ENCODE data around the gene FOXJ3. TPM values are rescaled to one million over a fixed set of nuclear protein-coding genes. Genes with fewer than 3 reads are reported as not detected.

Gene FOXJ3
- total and polyA plus RNA-seq, 2 donors from 2014 or later, result 11.8 to 45.5 TPM

DNA sequence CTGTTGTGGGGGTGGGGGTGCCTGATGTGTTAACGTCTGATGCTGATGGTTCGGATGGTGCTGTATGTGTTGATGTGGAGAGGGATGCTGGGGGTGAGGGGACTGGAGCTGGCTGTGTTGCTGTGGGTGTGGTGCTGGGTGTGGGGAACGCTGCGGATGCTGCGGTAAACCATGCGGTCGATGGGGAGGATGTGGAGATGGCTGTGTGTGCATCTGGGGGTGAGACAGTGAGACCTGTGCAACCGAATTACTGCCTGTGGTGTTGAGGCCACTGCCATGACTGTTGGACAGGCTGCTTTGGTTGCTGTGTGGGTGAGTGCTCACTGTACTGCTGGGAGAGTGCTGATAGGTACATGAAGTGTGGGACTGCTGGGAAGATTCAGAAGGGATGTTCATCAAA lies 143.7 kb downstream of the FOXJ3 start:
- peaks cover 0 to 2% (median 0%) of the 10 kb centered on the region in 3 donors for H3K4me1 ChIP-seq (ENCODE audit: control insufficient read depth in 2 of 3, insufficient read depth in 2 of 3, low read depth in 1 of 3, low read length in 3 of 3)
- no peaks in the 10 kb centered on the region for H3K9me3 ChIP-seq (ENCODE audit: control insufficient read depth in 2 of 3, insufficient read depth in 1 of 3, low read length in 3 of 3)
- peaks cover 6 to 22% (median 9%) of the 10 kb centered on the region in 3 donors for H3K36me3 ChIP-seq (ENCODE audit: control insufficient read depth in 2 of 3, insufficient read depth in 3 of 3, low read length in 3 of 3)
- intact Hi-C loops (cut with DNase I), result no loop called here
- no peaks in the 10 kb centered on the region for H3K27me3 ChIP-seq (ENCODE audit: control insufficient read depth, insufficient read depth, low read length)
- FAIRE-seq (no peak), DNase-seq (no peak)
- TF ChIP-seq, protein P1, sequence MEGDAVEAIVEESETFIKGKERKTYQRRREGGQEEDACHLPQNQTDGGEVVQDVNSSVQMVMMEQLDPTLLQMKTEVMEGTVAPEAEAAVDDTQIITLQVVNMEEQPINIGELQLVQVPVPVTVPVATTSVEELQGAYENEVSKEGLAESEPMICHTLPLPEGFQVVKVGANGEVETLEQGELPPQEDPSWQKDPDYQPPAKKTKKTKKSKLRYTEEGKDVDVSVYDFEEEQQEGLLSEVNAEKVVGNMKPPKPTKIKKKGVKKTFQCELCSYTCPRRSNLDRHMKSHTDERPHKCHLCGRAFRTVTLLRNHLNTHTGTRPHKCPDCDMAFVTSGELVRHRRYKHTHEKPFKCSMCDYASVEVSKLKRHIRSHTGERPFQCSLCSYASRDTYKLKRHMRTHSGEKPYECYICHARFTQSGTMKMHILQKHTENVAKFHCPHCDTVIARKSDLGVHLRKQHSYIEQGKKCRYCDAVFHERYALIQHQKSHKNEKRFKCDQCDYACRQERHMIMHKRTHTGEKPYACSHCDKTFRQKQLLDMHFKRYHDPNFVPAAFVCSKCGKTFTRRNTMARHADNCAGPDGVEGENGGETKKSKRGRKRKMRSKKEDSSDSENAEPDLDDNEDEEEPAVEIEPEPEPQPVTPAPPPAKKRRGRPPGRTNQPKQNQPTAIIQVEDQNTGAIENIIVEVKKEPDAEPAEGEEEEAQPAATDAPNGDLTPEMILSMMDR (IDR thresholded peaks at IDR 0.05; ENCODE audit: borderline replicate concordance, extremely low read depth, insufficient read depth), result no peak
- H3K27ac ChIP-seq (ENCODE audit: low read depth in 2 of 2, low read length in 2 of 2), result no peak overlapping the region
- H3K4me3 ChIP-seq (ENCODE audit: low read length in 3 of 3), result no peak overlapping the region
- H3K9ac ChIP-seq (ENCODE audit: low read length in 3 of 3), result no peak overlapping the region

DNA sequence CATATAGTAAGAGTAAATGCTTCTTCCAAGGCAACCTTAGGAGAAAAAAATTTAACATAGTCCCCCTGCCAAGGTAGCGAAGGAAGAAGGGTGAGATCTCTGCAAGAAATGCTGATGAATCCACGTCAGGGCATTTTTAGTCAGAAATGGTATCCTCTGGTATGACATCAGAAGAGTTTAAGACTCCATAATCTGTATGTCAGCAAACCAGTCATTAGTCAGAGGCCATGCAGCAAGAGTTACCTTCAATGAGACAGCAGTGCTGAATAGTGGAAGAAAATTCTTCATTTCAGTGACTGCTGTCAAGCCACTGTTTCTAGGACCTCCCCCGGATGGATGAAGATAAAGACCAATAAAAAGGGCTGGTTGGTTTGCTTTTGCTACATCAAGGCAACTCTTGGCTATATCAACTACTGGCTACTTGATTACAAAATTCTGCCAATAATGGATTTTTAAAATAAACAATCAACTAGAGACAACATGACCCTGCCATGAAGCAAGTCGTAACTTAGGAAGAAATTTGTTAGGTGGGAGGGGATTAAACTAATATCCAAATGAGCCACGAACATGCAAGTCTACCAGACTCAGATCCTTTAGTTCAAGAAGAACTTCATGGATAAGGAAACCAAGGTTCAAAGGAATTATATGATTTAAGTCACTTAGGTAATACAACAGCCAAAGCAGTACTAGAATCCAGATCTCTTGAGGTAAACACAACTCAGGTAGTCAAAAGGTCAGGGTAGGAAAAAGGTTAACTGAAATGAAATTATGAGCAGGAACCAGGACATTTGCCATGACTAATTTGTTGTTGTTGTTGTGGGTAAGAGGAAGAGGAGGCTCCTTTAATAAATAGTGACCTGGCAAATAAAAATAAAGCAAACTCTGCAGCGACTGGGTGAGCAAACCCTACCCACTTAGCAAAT lies 144.8 kb downstream of the FOXJ3 start:
- no peak for DNase-seq
- Histone ChIP-seq H3K36me3 (ENCODE audit: control insufficient read depth in 2 of 3, insufficient read depth in 3 of 3, low read length in 3 of 3) (peaks cover 4 to 25% (median 9%) of the 10 kb centered on the region in 3 donors), H3K4me3 (ENCODE audit: low read length in 3 of 3) (no peak overlapping the region), H3K9ac (ENCODE audit: low read length in 3 of 3) (no peak overlapping the region), H3K27me3 (ENCODE audit: control insufficient read depth, insufficient read depth, low read length) (no peaks in the 10 kb centered on the region), H3K4me1 (ENCODE audit: control insufficient read depth in 2 of 3, insufficient read depth in 2 of 3, low read depth in 1 of 3, low read length in 3 of 3) (peaks cover 0 to 2% (median 0%) of the 10 kb centered on the region in 3 donors), H3K9me3 (ENCODE audit: control insufficient read depth in 2 of 3, insufficient read depth in 1 of 3, low read length in 3 of 3) (no peaks in the 10 kb centered on the region), H3K27ac (ENCODE audit: low read depth in 2 of 2, low read length in 2 of 2) (no peak overlapping the region)
- intact Hi-C loops (cut with DNase I), result no loop called here
- TF ChIP-seq, protein P1 (IDR thresholded peaks at IDR 0.05; ENCODE audit: borderline replicate concordance, extremely low read depth, insufficient read depth), result no peak
- no peak for FAIRE-seq

GRCh38 chr1:42186152-42186551 lies 148.9 kb downstream of the FOXJ3 start:
- Histone ChIP-seq H3K36me3 (ENCODE audit: control insufficient read depth in 2 of 3, insufficient read depth in 3 of 3, low read length in 3 of 3) (peaks cover 2 to 16% (median 2%) of the 10 kb centered on the region in 3 donors), H3K27ac (ENCODE audit: low read depth in 2 of 2, low read length in 2 of 2) (no peak overlapping the region), H3K9me3 (ENCODE audit: control insufficient read depth in 2 of 3, insufficient read depth in 1 of 3, low read length in 3 of 3) (no peaks in the 10 kb centered on the region), H3K4me1 (ENCODE audit: control insufficient read depth in 2 of 3, insufficient read depth in 2 of 3, low read depth in 1 of 3, low read length in 3 of 3) (no peaks in the 10 kb centered on the region), H3K9ac (ENCODE audit: low read length in 3 of 3) (no peak overlapping the region), H3K27me3 (ENCODE audit: control insufficient read depth, insufficient read depth, low read length) (no peaks in the 10 kb centered on the region), H3K4me3 (ENCODE audit: low read length in 3 of 3) (no peak overlapping the region)
- intact Hi-C loops (cut with DNase I), result no loop called here
- no peak for FAIRE-seq
- TF ChIP-seq, protein P1 (IDR thresholded peaks at IDR 0.05; ENCODE audit: borderline replicate concordance, extremely low read depth, insufficient read depth), result no peak
- no peak for DNase-seq
